ENCODE measurements around the gene GPR141. TPM values are rescaled to one million over a fixed set of nuclear protein-coding genes. Genes with fewer than 3 reads are reported as not detected.

Gene GPR141
- total and polyA plus RNA-seq, 9 of the 15 experiments (the other 6 are each of a cell fraction or from before 2014, with no cell fraction given), result not detected

- TF ChIP-seq STAT6 (CRISPR knock-in tag; IDR thresholded peaks at IDR 0.05), result no peak
- no peak for TF ChIP-seq ZNF347 (CRISPR knock-in tag; IDR thresholded peaks at IDR 0.05; ENCODE audit: low read depth)
- peak; percentile 65; the same call in 1 of the 2 replicates for TF ChIP-seq ZNF644 (tag; IDR thresholded peaks at IDR 0.05; ENCODE audit: low read depth)
- no peak for TF ChIP-seq LARP7 (IDR thresholded peaks at IDR 0.05)
- TF ChIP-seq HNRNPH1 (optimal IDR thresholded peaks at IDR 0.05; ENCODE audit: low read depth, low read length), result no peak
- TF ChIP-seq ZNF175 (CRISPR knock-in tag; IDR thresholded peaks at IDR 0.05; ENCODE audit: low read depth), result no peak
- TF ChIP-seq ETV5 (CRISPR knock-in tag; IDR thresholded peaks at IDR 0.05; ENCODE audit: low read depth), result no peak
- no peak for TF ChIP-seq GTF3C2 (IDR thresholded peaks at IDR 0.05; ENCODE audit: borderline replicate concordance, extremely low read depth, insufficient read length)
- TF ChIP-seq ZNF121 (CRISPR knock-in tag; conservative IDR thresholded peaks at IDR 0.05), result no peak
- TF ChIP-seq DEAF1 (CRISPR knock-in tag; IDR thresholded peaks at IDR 0.05), result no peak
- no peak for TF ChIP-seq SMAD2 (IDR thresholded peaks at IDR 0.05; ENCODE audit: low read depth, low read length)
- no peak for TF ChIP-seq ZBED1 (IDR thresholded peaks at IDR 0.05)
- no peak for TF ChIP-seq ZNF3 (CRISPR knock-in tag; IDR thresholded peaks at IDR 0.05)
- no peak for TF ChIP-seq PHF20 (IDR thresholded peaks at IDR 0.05; ENCODE audit: partially characterized antibody)
- TF ChIP-seq ZNF584 (CRISPR knock-in tag; IDR thresholded peaks at IDR 0.05; ENCODE audit: low read depth), result no peak
- no peak for TF ChIP-seq FOXO4 (CRISPR knock-in tag; IDR thresholded peaks at IDR 0.05)
- TF ChIP-seq GTF2A2 (tag; IDR thresholded peaks at IDR 0.05), result peak; percentile 67; the same call in 1 of the 2 replicates
- TF ChIP-seq E2F8 (IDR thresholded peaks at IDR 0.05; ENCODE audit: low read depth, partially characterized antibody), result no peak
Observed at GRCh38 chr7:37660614-37661013, 23.0 kb upstream of the GPR141 start (continued).

All from K562 (cell line).